Stimulated activated CD8-positive, alpha-beta memory T cell treated with anti-CD3 and anti-CD28 coated beads, Interleukin-15, amount 100 ng/mL, for 4 hours (primary cell): ENCODE results near the gene CUL3.

Experiments
- DNase-seq, 2 donors: peaks; one replicate each; pipeline ENCODE4 v3.0.0-alpha.2; 2020; ENCODE audit warnings: low read depth in 2 of 2

The CUL3 gene

DNA sequence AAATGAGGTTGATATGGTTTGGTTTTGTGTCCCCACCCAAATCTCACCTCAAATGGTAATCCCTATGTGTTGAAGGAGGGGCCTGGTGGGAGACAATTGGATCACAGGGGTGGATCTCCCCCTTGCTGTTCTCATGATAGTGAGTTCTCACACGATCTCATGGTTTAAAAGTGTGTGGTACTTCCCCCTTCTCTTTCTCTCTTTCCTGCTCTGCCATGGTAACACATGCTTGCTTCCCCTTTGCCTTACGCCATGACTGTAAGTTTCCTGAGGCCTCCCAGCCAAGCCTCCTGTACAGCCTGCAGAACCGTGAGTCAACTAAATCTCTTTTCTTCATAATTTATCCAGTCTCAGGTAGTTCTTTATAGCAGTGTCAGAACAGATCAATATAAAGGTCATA, 158.5 kb downstream of the CUL3 start:
- no peak for DNase-seq

DNA sequence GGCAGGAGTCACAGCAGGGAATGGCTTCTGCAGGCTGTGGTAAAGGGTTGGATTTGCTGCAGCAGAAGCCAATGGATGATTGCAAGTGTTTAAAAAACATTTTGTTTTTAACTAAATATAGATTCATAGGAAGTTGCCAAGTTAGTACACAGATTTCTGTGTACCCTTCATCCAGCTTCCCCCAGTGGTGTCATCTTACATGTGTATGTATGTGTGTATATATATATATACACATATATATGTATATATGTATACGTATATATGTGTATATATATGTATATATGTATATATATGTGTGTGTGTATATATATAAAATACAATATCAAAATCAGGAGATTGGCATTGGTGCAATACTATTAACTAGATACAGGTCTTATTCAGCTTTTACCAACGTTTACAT, 164.1 kb downstream of the CUL3 start:
- DNase-seq, result no peak
